T47D (cell line): ENCODE data around the gene FGF14.

ENCODE experiments used
- DNase-seq, 2 experiments: peaks; one replicate each; pipeline versions ENCODE4 v3.0.0 to v3.0.0-alpha.2; 2011 to 2012; ENCODE audit warnings: low read depth in 1 of 2, low spot score in 1 of 2
- JUND ChIP-seq: IDR thresholded peaks from 2 replicates; pipeline ENCODE4 v1.6.1; 2012; ENCODE audit warnings: low read depth
- in situ Hi-C: cut with HindIII; loops from 2 replicates; pipeline ENCODE4 v1.10.0; 2016; ENCODE audit warnings: low sequenced_read_pairs, low pct_unique_long_range_greater_than_20kb

Gene FGF14

DNA sequence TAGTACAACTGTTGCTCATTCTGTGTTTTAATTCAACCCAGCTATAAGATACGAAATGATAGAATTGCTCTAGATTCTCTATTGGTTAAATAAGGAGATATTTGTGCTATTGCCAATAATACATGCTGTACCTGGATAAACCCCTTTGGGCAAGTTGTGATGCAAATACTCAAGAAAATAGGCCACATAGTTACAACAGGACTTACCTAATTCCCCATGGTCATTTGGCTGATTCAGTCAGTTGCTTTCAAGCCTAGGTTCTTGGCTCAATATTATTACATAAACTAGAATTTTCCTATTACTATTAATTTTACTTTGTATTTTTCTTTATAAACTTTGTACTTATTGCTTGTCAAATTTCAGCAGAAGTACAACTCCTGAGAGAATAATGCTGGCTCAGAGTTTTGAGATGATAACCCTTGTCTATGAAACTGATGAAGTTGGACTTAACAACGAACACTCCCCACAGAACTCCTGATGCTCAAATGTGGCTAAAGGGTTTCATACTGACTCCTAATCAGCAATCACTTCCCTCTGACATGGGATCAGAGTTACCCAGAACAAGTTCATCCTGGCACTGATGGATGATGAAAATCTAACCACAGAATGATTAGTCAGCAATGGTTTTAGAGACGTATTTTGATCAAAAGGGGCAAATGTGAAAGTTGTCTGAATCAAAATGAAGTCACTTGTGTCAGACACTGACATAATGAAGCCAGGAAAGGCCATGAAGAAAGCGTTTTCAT, 728.3 kb downstream of the FGF14 start:
- no peak for TF ChIP-seq JUND
- DNase-seq: no peak
- in situ Hi-C loops: no loop called here

DNA sequence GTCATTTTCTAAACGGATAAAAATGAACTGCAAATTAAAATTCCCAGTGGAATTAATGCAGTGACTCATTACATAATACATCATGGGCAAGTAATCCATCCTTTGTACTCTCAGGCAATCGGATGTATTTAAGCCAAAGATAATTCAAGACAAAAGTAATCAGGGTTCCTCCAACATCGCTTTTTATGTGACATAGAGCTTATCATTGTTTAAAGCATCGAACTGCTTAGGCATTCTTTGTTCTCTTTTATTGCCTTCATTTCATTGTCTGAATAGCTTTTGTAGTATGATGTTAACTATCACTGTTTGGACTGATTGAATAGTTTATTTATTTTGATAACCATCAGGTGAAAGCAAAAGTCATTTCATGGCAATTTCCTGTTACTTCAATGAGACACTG, 740.0 kb downstream of the FGF14 start:
- in situ Hi-C loops: no loop called here
- no peak for TF ChIP-seq JUND
- DNase-seq: no peak
